ENCODE results near the gene MIOX. TPM values are rescaled to one million over a fixed set of nuclear protein-coding genes. Genes with fewer than 3 reads are reported as not detected.
A peak's percentile ranks its signal among the peaks of the same experiment; 100 is the strongest.
"Not testable (repeated sequence)": the region's sequence is repeated elsewhere in the genome, so short reads cannot be mapped to it uniquely, and the experiment has no call there.

Gene MIOX
- total RNA-seq, 2 donors from 2014 or later = not detected

- H3K4me3 ChIP-seq = peak overlapping the region; percentile 78
- no peak for TF ChIP-seq CTCF (IDR thresholded peaks at IDR 0.05)
- H3K27ac ChIP-seq = peak overlapping the region; percentile 72 to 83
- H3K36me3 ChIP-seq = no peaks in the 10 kb centered on the region
- H3K9me3 ChIP-seq = no peaks in the 10 kb centered on the region
- DNase-seq (ENCODE audit: low spot score) (no peak), ATAC-seq (ENCODE audit: insufficient number of reproducible peaks, low FRiP score, low read depth) (no peak)
- peaks cover 15 to 36% of the 10 kb centered on the region in 2 donors for H3K4me1 ChIP-seq (ENCODE audit: control insufficient read depth in 1 of 2, low read depth in 2 of 2)
- peaks cover 5% of the 10 kb centered on the region for H3K27me3 ChIP-seq (replicated peaks; ENCODE audit: insufficient read depth)
Observed at GRCh38 chr22:50531962-50532674, 45.5 kb downstream of the MIOX start.

DNA sequence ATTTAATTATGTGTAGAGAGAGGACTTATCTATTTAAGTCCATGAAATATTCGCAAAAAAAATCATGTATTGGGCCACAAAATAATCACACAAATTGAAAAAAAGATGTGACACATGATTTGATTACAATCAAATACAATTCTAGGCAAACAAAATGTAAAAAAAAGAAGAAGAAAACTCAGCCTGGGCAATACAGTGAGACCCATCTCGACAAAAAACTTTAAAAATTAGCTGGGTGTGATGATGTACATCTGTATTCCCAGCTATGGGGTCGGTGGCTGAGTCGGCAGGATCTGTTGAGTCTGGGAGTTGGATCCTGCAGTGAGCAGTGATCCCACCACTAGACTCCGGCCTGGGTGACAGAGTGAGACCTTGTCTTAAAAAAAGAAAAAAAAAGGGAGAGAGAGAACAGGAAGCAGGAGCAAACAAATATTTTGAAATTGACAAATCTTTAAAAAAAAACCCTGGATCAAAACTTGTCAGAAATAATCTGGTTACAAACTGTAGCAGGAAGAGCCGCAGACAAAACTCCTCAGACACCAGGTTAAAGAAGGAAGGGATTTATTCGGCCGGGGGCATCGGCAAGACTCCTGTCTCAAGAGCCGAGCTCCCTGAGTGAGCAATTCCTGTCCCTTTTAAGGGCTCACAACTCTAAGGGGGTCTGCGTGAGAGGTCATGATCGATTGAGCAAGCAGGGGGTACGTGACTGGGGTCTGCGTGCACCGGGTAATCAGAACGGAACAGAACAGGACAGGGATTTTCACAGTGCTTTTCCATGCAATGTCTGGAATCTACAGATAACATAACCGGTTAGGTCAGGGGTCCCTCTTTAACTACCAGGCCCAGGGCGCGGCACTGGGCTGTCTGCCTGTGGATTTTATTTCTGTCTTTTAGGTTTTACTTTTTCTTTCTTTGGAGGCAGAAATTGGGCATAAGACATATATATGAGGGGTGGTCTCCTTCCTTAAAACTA lies 46.5 kb downstream of the MIOX start:
- DNase-seq (ENCODE audit: low spot score) = no peak
- Histone ChIP-seq H3K9me3 (no peaks in the 10 kb centered on the region), H3K27me3 (replicated peaks; ENCODE audit: insufficient read depth) (peaks cover 5% of the 10 kb centered on the region), H3K4me1 (ENCODE audit: control insufficient read depth in 1 of 2, low read depth in 2 of 2) (peaks cover 15 to 36% of the 10 kb centered on the region in 2 donors), H3K36me3 (no peaks in the 10 kb centered on the region), H3K27ac (peak overlapping the region; percentile 72 to 83), H3K4me3 (peak overlapping the region; percentile 78)
- ATAC-seq (ENCODE audit: insufficient number of reproducible peaks, low FRiP score, low read depth) = no peak
- no peak for TF ChIP-seq CTCF (IDR thresholded peaks at IDR 0.05)

GRCh38 chr22:50533856-50534711 lies 47.4 kb downstream of the MIOX start:
- not testable (repeated sequence) for H3K27ac ChIP-seq; H3K27me3 ChIP-seq (replicated peaks; ENCODE audit: insufficient read depth); H3K36me3 ChIP-seq; H3K9me3 ChIP-seq; DNase-seq (ENCODE audit: low spot score); ATAC-seq (ENCODE audit: insufficient number of reproducible peaks, low FRiP score, low read depth); H3K4me3 ChIP-seq
- peaks cover 16 to 35% of the 10 kb centered on the region in 2 donors for H3K4me1 ChIP-seq (ENCODE audit: control insufficient read depth in 1 of 2, low read depth in 2 of 2)

GRCh38 chr22:50535113-50535512 lies 48.5 kb downstream of the MIOX start:
- DNase-seq (ENCODE audit: low spot score) (no peak), ATAC-seq (ENCODE audit: insufficient number of reproducible peaks, low FRiP score, low read depth) (no peak)
- Histone ChIP-seq H3K36me3 (no peaks in the 10 kb centered on the region), H3K4me3 (no peak overlapping the region), H3K9me3 (no peaks in the 10 kb centered on the region), H3K4me1 (ENCODE audit: control insufficient read depth in 1 of 2, low read depth in 2 of 2) (peaks cover 18 to 25% of the 10 kb centered on the region in 2 donors), H3K27me3 (replicated peaks; ENCODE audit: insufficient read depth) (peaks cover 5% of the 10 kb centered on the region), H3K27ac (no peak overlapping the region)
- TF ChIP-seq CTCF (IDR thresholded peaks at IDR 0.05) = no peak

GRCh38 chr22:50536226-50536625 lies 49.6 kb downstream of the MIOX start:
- Histone ChIP-seq H3K27me3 (replicated peaks; ENCODE audit: insufficient read depth) (peaks cover 3% of the 10 kb centered on the region), H3K4me1 (ENCODE audit: control insufficient read depth in 1 of 2, low read depth in 2 of 2) (peaks cover 12 to 14% of the 10 kb centered on the region in 2 donors), H3K9me3 (no peaks in the 10 kb centered on the region), H3K4me3 (no peak overlapping the region), H3K36me3 (no peaks in the 10 kb centered on the region), H3K27ac (no peak overlapping the region)
- ATAC-seq (ENCODE audit: insufficient number of reproducible peaks, low FRiP score, low read depth) = no peak
- DNase-seq (ENCODE audit: low spot score) = no peak
- TF ChIP-seq CTCF (IDR thresholded peaks at IDR 0.05) = no peak

All from thoracic aorta (tissue), 2 donors.